IPS DF 4.7 (cell line): Measurements from ENCODE around the gene ENKUR.
"Not testable (repeated sequence)": the region's sequence is repeated elsewhere in the genome, so short reads cannot be mapped to it uniquely, and the experiment has no call there.

Source experiments
- DNase-seq: peaks from one replicate; pipeline ENCODE4 v3.0.0-alpha.2; 2013; ENCODE audit warnings: low spot score; ENCODE audit errors: extremely low read depth

Gene ENKUR

DNA sequence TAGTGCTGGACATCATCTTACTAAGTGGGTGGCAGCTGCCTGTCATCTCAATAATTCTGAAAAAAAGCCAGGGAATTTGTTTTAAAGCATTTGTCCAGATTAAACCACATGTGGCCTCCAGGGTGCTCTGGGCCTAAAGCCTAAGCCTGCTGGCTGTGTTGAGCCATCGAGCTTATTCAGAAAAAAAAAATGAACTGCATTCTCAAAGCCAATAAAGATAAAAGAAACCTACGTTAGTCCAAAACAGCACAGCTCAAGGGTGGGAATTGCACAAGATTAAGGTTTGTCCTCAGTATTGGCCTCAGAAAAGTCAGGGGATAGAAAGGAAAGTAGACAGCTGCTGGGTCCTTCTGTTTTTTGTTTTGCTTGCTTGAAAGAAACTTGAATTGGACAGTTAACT lies 41.0 kb downstream of the ENKUR start:
- no peak for DNase-seq

DNA sequence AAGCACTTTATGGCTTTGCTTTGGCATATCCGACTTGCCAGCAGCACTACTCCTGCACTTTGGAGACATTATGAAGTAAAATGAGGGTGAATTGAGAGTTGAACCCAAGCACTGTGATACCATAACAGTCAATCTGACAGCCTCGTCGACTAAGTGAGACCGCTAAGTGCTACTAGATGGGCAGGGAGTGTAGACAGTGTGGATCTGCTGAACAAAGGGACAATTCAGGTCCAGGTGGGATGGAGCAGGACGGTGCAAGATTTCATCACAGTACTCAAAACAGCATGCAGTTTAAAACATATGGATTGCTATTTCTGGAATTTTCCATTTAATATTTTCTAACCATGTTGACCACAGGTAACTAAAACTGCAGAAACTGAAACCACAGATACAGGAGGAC lies 42.8 kb downstream of the ENKUR start:
- DNase-seq = no peak

DNA sequence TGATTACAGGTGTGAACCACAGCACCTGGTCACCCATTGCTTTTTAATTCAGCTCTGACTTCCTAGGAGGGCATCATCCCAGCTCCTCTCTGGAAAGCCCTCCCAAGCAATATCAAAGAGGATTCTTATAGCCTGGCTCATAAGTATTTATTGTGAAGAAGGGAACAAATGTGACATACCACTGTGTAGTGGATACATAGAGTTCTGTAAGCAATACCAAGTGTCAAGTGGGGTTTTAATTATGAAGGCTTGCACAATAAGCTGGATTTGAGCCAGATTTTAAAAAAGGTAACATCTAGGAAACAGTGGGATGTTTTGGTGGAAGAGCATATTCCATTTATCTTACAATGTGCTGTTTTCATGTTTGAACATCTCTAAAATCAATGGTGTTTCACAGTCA lies 44.6 kb downstream of the ENKUR start:
- DNase-seq = no peak

DNA sequence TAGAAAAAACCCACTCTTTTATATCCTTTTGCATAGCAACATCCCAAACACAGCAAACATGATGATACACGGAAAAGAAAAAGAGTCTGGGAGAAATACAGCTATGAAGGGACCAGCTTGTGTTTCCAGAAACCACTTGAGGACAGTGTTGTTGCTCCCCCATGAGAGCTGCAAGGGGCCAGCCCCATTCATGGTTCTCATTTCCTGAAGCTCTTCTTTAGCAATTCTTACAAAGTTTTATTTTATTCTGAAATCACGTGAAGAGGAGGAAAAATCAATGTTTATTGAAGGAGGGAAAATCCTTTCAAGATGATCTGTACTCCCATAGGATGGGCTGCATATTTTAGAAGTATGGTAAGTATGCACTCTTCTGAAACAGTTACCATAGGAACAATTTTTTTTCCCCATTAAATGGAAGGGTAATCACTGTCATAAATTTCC lies 46.1 kb downstream of the ENKUR start:
- DNase-seq = no peak

DNA sequence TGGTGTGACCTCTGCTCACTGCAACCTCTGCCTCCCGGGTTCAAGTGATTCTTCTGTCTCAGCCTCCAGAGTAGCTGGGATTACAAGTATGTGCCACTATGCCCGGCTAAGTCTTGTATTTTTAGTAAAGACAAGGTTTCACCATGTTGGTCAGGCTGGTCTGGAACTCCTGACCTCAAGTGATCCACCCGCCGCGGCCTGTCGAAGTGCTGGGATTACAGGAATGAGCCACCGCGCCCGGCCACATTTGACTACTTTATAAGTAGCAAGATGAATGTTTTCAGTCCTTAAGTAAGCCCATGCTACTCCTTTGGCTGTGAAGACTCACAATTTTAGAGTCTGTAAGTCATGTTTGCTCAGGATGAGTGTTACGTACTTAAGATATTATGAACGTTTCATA lies 47.0 kb downstream of the ENKUR start:
- not testable (repeated sequence) for DNase-seq

DNA sequence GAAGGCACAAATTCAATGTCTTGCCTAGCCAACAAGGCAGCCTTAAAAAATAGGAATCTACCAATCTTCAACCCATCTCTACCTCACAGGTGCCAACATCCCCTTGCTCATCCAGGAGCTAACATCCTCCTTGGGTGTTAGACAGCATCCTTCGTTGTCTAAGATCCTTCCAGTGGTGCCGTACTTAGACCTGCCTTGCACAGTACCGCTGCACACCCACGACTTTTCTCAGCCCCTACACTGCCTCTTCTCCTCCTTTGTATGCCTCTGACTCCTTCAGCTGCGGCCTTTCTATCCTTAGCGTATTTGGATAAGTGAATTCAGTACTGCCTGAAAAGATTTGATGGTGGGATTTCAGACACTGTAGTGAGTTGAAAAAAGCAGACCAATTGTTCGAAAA lies 47.6 kb downstream of the ENKUR start:
- DNase-seq = no peak

DNA sequence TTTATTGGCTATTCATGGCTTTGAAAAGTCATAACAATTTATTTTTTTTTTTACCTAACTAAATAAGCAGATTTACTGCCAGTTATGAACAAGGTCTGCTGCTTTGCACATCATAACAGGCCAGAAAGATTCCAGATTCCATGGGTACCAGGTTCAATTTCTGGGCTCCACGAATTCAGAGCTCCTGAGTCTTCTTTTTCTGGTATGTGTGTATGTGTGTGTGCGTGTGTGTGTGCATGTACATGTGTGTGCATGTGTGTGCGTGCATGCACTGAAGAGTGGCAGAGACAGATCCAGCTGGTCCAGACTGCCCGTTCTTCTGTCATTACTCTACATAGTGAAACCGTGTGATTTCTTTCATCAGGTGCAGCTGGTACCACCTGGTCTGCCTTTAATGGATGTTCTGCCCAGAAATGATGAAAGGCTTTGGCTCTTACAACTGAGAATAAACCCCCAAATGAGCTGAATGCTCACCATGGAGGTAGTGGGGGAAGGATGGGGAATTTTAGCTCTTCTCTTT lies 48.9 kb downstream of the ENKUR start:
- DNase-seq = no peak

DNA sequence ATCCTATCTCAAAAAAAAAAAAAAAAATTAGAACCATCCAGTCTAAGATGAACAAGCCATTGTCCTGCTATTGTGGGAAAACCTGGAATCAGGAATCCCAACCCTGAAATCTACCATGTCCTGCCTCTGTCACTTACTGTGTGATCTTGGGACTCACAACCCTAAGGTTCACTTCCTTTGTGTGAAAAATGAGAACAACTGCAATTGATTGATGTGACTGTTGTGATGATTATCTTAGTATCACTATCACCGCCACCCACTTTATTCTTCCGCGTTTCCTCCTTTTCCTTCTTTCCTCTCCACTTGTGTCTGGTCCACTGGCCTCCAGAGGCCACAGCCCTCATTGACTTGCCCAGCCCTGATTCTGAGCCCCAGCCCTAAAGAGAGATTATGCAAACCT lies 50.9 kb downstream of the ENKUR start:
- no peak for DNase-seq

DNA sequence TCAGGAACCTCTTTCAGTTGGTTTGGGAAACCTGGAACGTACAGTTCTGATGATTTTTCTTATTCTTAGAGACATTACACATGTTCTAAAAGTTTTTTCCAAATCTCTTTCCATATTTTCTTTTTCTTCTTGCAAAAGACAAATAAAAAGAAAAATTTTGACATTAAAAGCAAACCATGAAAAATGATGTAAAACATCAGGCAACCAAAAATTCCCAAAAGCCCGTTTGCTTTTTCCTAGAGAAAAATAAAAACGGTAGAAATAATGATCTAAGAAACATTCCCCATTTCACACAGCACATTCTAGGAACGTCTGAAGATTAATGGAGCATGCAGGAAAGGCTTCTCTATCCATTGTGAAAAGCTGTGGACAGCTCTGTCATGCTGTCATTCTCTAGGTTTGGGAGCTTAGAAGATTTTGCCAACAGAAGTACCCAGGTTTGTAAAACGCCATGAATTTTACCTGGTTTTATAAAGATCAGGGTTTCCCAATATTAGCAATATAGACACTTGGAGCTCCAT lies 52.4 kb downstream of the ENKUR start:
- no peak for DNase-seq

DNA sequence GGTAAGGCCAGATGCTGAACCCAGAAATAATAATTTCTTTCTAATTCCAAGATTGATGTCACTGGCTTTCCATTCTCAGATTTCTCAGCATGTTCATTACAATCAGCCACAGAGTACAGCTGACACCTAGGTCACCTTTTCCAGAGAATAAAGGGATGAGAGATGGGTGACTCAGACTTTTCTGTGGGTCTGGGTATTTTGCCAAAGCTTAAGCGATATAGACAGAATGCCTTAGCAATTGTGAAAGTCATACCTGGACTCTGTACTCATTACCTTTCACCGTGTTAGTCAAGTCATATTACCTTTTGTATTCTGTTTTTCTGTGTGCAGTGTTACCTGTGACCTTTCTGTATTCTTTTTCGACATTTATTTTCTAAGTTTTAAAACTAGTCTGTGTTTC lies 53.0 kb downstream of the ENKUR start:
- no peak for DNase-seq

DNA sequence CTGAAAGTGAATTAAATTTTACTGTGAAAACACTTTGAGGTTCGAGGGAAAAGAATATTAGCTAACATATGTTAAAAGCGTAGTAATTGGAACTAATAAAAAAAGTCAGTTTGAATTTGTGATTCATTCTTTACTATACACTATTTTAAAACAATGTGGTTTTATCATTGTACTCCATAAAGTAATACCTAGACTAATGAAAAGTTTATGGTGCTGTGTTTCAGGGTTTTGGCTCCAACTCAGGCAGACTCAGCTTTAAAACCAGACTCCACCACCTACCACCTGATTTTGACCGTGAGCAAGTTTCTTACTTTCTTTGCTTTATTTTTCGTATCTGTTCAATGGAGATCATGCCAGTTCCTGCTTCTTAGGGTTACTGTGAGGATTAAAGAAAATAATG lies 54.4 kb downstream of the ENKUR start:
- no peak for DNase-seq

DNA sequence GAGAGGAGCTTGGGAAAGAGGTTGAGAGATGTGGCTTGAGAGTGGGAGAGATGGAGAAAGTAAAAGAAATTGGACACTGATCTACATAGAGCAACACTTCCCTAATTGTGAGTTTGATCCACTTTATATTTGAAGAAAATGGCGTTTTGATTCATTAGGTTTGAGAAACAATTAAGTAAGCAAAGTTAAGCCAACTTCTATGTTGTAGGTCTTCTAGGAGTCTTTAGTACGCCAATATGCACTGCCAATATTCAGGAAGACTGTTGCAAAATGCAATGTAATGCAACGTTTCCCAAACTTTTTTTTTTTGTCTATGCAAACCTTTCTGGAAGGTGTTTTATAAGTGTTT lies 56.6 kb downstream of the ENKUR start:
- DNase-seq = no peak

DNA sequence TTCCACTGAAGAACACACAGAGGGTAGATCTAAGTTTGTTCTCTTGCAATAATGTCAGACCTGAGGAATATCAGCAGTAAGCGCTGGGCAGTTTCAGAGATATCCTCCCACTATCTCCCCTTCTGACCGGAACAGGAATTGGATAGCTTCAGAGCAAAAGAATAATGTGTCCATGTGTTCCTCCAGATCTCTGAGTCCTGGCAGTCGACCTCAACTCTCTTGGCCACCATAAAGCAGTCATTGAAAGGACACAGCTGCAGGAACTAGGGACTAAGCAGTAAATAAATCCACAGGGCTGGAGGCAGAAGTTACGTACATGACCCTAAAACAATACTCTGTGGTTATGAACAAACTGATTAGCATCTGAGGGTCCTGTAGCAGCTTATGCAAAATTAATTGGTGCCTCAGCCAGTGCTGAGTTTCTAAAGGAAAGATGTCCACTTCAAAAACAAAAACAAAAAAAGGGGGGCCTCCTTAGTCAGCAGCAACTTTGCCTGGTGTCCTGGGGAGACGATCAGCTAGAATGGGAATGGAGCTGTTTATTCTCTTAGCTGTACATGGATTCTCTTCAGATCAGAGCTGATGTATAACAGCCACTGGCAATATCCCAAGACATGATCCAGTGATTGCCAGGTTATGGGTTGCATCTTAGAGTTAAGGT lies 57.1 kb downstream of the ENKUR start:
- DNase-seq = no peak

DNA sequence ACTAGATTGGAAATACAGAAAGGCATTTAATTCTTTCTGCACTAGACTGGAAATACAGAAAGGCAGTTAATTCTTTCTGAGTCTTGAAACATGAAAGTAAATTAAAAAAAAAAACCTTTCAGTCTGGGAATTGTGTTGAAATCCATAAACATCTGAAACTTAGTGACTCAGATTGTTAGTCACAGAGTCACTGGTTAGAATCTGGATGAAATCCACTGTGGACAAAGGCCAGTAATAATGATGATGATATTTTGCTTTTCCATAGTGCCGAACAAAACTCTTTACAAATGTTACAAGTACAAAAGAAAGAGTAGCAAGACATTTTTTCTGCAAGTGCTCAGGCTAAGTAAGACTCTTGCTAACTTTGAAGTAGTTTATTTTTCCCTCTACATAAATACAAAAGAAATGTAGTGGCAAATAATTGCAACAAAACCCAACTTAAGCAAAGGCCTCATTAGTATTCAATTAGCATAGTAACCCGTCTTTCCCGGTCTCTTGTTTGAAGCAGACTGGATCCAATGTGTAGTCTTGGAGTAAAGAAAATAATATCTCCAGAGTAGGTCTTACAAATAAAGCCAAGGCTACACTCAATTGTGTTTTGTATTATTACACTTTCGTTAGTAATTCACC lies 57.8 kb downstream of the ENKUR start:
- DNase-seq = no peak

DNA sequence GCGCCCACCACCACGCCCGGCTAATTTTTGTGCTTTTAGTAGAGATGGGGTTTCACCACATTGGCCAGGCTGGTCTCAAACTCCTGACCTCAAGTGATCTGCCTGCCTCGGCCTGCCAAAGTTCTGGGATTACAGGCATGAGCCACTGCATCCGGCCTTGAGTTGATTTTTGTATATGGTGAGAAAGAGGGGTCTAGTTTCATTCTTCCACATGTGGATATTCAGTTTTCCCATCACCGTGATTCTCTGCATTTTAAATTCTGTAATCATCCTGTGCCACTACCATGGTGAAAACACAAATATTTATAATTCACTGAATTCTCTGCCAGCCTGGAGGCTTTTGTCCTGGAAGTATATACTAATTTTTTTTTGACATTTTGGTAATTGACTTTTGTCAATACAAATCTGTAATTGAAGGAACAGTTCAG lies 58.3 kb downstream of the ENKUR start:
- DNase-seq = not testable (repeated sequence)

DNA sequence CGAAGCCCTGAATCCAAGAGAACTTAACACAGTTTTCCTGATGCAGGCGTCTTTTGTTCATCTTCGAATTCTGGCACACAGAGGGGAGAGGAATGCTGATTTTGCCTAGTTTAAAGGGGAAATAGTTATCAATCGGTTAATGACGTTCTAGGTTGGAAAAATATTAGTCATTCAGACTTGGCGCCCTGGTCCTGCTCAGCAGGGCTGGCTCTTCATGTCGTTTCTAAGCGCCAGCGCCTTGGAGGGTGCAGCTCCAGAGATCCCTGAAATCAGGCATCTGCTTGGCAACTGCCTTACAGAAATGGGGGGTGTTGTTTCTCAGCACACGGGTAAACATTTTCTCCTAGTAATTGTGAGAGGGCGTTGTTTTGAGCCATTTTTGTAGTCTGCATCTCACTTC lies 62.3 kb downstream of the ENKUR start:
- DNase-seq = no peak

DNA sequence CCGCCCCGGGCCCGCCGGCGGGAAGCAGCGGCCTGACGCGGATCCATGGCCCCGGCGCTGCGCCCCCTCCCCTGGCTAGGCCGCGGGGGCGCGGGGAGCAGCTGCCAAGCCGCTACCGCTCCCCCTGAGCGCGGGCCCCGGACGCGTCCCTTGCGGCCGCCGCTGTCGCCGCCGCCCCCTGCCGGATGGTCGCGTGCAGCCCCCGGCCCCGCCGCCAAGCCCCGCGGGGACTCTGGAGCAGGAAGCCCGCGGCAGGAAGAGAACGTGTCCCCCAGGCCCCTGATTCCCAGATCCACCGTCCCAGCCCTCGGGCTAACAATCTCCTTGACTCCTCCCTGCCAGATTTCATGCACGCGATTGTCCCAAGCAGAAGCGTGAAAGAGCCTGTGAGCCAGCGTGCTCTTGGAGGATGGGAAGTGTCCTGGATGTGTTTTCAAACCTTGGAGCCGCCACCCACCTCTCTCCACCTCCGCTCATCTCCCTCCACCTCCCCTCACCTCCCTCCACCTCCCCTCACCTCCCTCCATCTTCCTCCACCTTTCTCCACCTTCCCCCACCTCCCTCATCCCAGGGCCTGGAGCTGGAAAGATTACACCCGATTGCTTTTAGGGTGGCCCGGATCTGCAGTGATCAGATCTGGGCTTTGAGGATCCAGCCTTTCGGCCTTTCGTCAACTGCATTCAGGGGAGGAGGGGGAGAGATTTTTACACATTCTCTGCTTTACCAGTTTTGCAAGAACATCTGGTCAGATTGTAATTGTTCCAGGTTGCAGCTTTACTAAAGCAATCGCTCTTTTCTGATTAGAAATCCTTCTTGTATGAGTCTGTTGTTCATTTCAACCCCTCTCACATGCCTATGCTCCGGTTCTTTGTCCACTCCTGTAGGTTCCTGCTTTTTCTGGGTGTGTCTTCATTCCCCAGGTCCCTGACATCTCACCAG lies 63.0 kb downstream of the ENKUR start:
- DNase-seq = no peak

DNA sequence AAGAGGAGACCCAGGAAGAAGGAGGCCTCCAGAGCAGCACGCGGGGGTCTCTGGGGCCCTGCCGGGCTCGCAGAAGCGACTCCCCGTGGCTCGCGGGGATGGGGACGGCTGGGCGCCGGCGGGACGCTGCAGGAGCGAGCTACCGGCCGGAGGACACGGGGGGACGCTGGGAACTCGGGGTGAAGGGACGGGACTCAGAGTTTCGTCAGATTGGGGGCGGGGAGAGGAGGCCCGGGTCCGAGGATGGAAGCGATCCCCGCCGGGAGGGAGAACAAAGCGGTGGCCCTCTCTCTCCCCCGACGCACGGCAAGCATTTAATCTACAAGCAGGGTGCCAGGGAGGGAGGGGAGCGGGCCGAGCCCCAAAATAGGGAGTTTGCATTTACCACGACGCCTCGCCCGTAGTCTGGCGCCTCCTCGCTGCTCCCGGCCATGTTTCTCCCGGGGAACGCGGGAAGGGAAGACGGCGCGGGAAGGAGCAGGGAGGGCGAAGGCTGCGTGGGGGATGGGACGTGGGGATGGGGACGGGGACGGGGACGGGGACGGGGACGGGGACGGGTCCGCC lies 63.7 kb downstream of the ENKUR start, which contains the start of gene PRTFDC1:
Gene PRTFDC1, minus strand, starts transcription at position 464 of the 564 bp plus-strand sequence. Its CDS starts 31 bp downstream, at position 433.
- no peak for DNase-seq

DNA sequence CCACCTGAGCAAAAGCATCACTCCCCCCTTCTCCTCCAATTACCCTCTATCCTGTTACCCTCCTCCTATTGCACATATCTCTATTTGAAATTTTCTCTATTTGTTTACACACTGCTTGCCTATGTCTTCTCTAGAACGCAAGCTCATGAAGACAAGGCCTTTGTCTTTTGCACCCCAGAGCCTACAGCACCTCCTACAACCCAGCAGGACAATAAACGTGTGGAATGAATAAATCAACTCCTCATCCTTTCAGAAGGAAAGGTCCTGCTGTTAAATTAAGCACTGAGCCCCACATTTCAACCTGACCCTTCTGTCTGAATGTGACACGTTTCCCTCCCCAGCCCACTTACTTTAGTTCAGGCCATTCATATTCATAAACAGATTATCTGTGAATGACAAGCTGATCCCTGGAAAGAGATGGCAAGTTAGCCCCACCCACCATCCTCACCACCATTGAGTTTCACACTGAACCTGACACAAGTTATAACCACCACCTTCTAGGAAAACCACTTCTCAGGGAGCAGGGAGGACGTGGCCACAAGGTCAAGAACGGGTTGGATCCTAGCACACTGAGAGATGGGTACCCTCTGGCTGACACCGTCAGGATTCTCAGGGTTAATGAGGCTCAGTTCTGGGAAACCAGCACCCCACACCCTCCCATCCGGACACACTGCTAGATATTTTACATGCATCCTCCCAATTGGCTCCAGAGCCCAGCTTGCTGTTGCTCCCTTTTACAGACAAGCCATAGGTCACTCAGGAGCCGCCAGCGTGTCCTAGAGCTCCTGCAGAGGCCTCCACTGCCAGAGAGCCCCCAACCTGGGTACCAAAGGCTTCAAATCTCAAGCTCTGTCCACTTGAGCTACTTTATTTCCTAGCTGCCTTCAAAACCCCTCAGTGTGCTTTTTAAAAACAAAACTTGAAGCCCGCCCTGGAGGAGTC lies 64.5 kb downstream of the ENKUR start:
- no peak for DNase-seq

DNA sequence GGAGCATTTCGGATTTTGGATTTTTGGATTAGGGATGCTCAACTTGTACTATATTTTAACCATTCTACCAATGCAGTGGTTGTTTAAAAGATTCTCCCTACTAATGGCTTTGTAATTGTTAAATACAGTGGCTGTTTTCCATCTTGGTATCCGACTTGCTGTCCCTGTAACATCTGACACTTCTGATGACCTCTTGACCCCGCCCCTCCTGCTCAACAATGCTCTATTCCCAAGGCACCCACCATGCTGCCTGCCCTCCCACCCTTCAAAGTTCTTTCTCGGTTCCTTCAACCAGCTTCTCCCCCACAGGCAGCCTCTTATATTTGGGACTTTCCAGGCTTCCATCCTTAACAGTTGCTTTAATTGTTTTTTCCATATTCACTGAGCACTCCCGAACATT lies 65.5 kb downstream of the ENKUR start:
- DNase-seq = no peak
